ENCODE measurements around the gene MYL12B. TPM values are rescaled to one million over a fixed set of nuclear protein-coding genes. Genes with fewer than 3 reads are reported as not detected.

Gene MYL12B
- total RNA-seq, 2 experiments from 2014 or later: 234 to 235 TPM

Other genes starting within 250 kb of the MYL12B start
- 10 to 100 TPM; 56.1 to 61.5 TPM for gene LPIN2, start 249.0 kb upstream of the MYL12B start, total RNA-seq
- gene MYOM1, start 42.2 kb upstream of the MYL12B start, total RNA-seq: under 1 TPM; 0.60 to 0.82 TPM
- gene MYL12A, start 14.3 kb upstream of the MYL12B start, total RNA-seq: 100 to 1,000 TPM; 316 to 321 TPM
- gene TGIF1, start 188.0 kb downstream of the MYL12B start, total RNA-seq: 10 to 100 TPM; 18.8 to 21.2 TPM

All from activated naive CD8-positive, alpha-beta T cell treated with anti-CD3 and anti-CD28 coated beads for 36 hours (primary cell).